SH-SY5Y (cell line): ENCODE results near the gene DOCK10.

Experiments used
- GATA2 ChIP-seq: IDR thresholded peaks from 2 replicates; pipeline ENCODE4 v1.6.1; 2011; ENCODE audit warnings: mild to moderate bottlenecking, low read depth, low read length
- GATA3 ChIP-seq: IDR thresholded peaks from 2 replicates; pipeline ENCODE4 v1.6.1; 2011; ENCODE audit warnings: low read depth, mild to moderate bottlenecking, low read length, moderate library complexity

- TF ChIP-seq GATA3 (no peak), GATA2 (no peak)
These were observed 117.0 kb downstream of the DOCK10 start for GRCh38 chr2:224925061-224925809.
